ENCODE results near the gene RIN3. TPM values are rescaled to one million over a fixed set of nuclear protein-coding genes. Genes with fewer than 3 reads are reported as not detected.

Gene RIN3
- total RNA-seq, 1 donor from 2014 or later: 2.9 TPM

DNA sequence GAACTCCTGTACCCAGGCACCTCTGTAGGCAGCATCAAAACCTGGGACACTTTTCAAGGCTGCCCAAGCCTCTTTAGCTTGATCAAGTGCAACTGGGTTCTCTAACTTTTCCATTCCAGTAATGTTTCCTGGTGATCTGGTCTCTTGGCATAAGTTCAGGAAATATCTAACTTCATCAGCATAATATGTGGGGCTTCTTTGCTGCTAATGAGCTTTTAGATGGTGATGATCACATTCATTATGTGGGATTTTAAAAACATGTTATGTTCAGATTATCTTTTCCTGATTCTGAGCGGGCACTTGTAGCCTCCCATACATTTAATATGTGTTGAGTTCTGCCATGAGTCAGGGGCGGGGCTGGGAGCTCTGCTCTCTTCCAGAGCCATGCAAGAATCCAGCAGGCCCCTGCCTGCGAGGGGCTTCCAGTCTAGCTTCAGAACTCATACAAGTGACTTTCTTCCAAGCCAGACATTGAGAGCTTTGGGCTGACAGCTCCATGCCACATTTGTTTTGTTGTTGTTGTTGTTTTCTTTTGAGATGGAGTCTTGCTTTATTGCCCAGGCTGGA, 39.5 kb upstream of the RIN3 start:
- Histone ChIP-seq H3K4me3 (ENCODE audit: low read depth, low read length) (no peak overlapping the region), H3K27me3 (ENCODE audit: control insufficient read depth, insufficient read depth, low read length) (no peaks in the 10 kb centered on the region), H3K36me3 (ENCODE audit: control insufficient read depth, insufficient read depth, low read length) (no peaks in the 10 kb centered on the region)
- TF ChIP-seq, protein P1, sequence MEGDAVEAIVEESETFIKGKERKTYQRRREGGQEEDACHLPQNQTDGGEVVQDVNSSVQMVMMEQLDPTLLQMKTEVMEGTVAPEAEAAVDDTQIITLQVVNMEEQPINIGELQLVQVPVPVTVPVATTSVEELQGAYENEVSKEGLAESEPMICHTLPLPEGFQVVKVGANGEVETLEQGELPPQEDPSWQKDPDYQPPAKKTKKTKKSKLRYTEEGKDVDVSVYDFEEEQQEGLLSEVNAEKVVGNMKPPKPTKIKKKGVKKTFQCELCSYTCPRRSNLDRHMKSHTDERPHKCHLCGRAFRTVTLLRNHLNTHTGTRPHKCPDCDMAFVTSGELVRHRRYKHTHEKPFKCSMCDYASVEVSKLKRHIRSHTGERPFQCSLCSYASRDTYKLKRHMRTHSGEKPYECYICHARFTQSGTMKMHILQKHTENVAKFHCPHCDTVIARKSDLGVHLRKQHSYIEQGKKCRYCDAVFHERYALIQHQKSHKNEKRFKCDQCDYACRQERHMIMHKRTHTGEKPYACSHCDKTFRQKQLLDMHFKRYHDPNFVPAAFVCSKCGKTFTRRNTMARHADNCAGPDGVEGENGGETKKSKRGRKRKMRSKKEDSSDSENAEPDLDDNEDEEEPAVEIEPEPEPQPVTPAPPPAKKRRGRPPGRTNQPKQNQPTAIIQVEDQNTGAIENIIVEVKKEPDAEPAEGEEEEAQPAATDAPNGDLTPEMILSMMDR (IDR thresholded peaks at IDR 0.05; ENCODE audit: insufficient read depth, low read length, severe bottlenecking): no peak
- DNase-seq (ENCODE audit: low read depth): no peak
- no peak for FAIRE-seq

DNA sequence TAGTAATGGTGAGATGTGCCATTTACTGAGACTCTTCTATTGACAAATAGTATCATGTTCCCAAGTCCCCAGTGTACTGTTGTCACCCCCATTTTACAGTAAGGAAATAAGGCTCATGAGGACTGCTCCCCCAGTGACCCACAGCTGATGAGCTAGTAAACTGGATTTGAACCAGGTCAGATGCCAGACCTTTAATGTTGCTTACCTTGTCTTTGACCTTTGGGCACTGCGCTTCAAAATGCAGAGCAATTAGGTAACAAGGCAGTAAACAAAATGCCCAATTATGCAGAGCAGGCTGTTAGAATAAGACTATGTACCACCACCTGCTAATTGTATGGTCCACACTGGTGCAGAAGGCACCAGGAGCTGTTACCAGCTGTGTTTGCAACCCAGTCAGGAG, 38.5 kb upstream of the RIN3 start:
- FAIRE-seq: no peak
- no peak for DNase-seq (ENCODE audit: low read depth)
- Histone ChIP-seq H3K4me3 (ENCODE audit: low read depth, low read length) (no peak overlapping the region), H3K36me3 (ENCODE audit: control insufficient read depth, insufficient read depth, low read length) (no peaks in the 10 kb centered on the region), H3K27me3 (ENCODE audit: control insufficient read depth, insufficient read depth, low read length) (no peaks in the 10 kb centered on the region)
- TF ChIP-seq, protein P1 (IDR thresholded peaks at IDR 0.05; ENCODE audit: insufficient read depth, low read length, severe bottlenecking): no peak

DNA sequence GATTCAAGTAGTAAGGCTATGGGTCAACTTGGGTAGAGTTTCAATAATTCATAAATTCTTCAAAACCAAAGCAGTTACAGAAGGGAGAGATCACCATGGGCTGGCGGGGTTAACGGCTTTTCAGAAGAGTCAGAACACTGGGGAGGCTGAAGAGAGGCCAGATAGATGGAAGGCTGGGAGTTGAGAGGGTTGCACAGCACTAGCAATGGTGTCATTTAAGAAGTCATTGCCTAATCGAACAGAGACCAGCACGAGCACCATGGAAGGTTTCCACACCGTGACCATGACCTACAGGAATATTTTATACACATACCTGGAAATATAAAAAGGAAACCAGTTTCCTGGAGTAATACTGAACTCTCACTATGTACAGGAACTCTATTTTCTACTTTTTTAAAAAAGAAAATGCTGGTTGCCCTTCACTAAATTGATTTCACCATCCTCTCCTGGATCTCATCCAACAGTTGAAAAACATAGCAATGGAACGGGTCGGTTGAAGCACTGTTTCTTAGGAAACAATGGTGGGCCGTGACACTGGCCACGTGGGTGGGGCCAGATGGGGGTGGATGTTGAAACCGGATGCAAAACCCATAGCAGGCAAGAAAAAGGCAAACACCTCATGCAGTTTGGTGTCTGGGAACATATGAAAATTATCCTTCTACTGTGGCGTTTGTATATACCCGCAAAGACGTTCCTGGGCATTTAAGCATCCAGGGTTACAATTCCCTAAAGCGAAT, 38.0 kb upstream of the RIN3 start:
- DNase-seq (ENCODE audit: low read depth): no peak

DNA sequence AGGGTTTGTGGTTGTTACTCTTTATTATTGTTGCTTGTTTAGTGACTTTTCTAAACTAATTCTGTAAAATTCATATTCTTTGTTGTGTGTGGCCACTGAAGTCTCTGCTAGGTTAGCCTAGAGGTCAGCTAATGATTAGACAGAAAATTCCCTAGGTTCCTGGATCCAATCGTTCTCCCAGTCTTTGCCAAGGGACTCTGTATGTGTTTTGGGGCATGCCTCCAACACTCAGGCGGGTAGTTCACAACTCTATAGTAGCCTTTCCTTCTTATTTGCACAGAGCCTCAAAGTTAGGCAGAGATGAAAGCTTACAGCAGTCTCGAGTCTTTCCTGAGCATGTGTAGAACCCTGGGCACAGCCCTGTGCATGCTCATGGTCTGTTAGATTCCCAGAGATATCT, 32.7 kb upstream of the RIN3 start:
- H3K4me3 ChIP-seq (ENCODE audit: low read depth, low read length): no peak overlapping the region
- no peaks in the 10 kb centered on the region for H3K36me3 ChIP-seq (ENCODE audit: control insufficient read depth, insufficient read depth, low read length)
- DNase-seq (ENCODE audit: low read depth): no peak
- no peaks in the 10 kb centered on the region for H3K27me3 ChIP-seq (ENCODE audit: control insufficient read depth, insufficient read depth, low read length)
- no peak for FAIRE-seq
- TF ChIP-seq, protein P1 (IDR thresholded peaks at IDR 0.05; ENCODE audit: insufficient read depth, low read length, severe bottlenecking): no peak

More for the DNA sequence above, 38.0 kb upstream of the RIN3 start:
- FAIRE-seq: no peak
- no peak overlapping the region for H3K4me3 ChIP-seq (ENCODE audit: low read depth, low read length)
- H3K36me3 ChIP-seq (ENCODE audit: control insufficient read depth, insufficient read depth, low read length): no peaks in the 10 kb centered on the region
- TF ChIP-seq, protein P1 (IDR thresholded peaks at IDR 0.05; ENCODE audit: insufficient read depth, low read length, severe bottlenecking): no peak
- H3K27me3 ChIP-seq (ENCODE audit: control insufficient read depth, insufficient read depth, low read length): no peaks in the 10 kb centered on the region

DNA sequence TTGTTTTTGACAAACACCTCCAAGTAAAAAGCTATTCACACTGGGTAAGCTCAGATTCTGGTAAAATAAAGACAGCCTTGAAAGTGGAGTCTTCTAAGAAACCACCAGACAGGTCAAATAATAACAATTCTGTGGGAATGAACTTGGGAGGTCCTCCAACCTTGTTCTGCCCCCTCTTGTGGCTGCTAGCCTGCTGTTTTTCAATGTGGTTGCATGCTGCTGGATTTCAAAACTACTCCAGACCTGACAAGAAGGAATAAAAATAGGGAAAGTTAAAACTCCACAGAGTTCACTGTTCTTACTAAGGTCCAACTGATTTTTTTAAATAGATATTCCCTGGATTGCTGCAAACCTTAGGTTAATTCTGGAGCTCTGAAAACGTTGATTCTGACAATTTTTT, 32.2 kb upstream of the RIN3 start:
- TF ChIP-seq, protein P1 (IDR thresholded peaks at IDR 0.05; ENCODE audit: insufficient read depth, low read length, severe bottlenecking): no peak
- no peak for FAIRE-seq
- no peak for DNase-seq (ENCODE audit: low read depth)
- Histone ChIP-seq H3K27me3 (ENCODE audit: control insufficient read depth, insufficient read depth, low read length) (no peaks in the 10 kb centered on the region), H3K4me3 (ENCODE audit: low read depth, low read length) (no peak overlapping the region), H3K36me3 (ENCODE audit: control insufficient read depth, insufficient read depth, low read length) (no peaks in the 10 kb centered on the region)
